HFFc6 (cell line): ENCODE measurements around the gene PKDREJ. TPM values are rescaled to one million over a fixed set of nuclear protein-coding genes. Genes with fewer than 3 reads are reported as not detected.

Experiments
- DNase-seq: peaks from one replicate; pipeline ENCODE4 v3.0.0-alpha.2; 2018
- H3K27ac Mint-ChIP-seq: 2 replicates; pipeline ENCODE4 v1.8.0; 2020; ENCODE audit warnings: mild to moderate bottlenecking, mixed read lengths
- H3K27me3 Mint-ChIP-seq: 2 replicates; pipeline ENCODE4 v1.8.0; 2021; ENCODE audit warnings: mild to moderate bottlenecking, moderate library complexity, mixed read lengths; ENCODE audit not compliant: insufficient read depth
- H3K36me3 Mint-ChIP-seq: 2 replicates; pipeline ENCODE4 v1.8.0; 2021; ENCODE audit warnings: low read depth, mixed read lengths
- H3K4me1 Mint-ChIP-seq: 2 replicates; pipeline ENCODE4 v1.8.0; 2020; ENCODE audit warnings: low read depth, mixed read lengths
- H3K4me3 Mint-ChIP-seq: 2 replicates; pipeline ENCODE4 v1.8.0; 2020; ENCODE audit warnings: mild to moderate bottlenecking, moderate library complexity, mixed read lengths
- H3K9me3 Mint-ChIP-seq: 2 replicates; pipeline ENCODE4 v1.8.0; 2020; ENCODE audit warnings: mild to moderate bottlenecking, mixed read lengths
- CTCF ChIP-seq: fragments of 200-600 bp; sonication (generic); IDR thresholded peaks from 2 replicates; pipeline ENCODE4 v1.5.0; 2021; ENCODE audit warnings: antibody characterized with exemption, mild to moderate bottlenecking
- total RNA-seq, 6 experiments: library from RNA; stranded (reverse); fragmentation: NEBNext Ultra II Directional; extraction: Animal tissue kit (Norgen Biotek cat#: 25700); gene quantifications; 2 replicates in 1 of 6; 3 replicates in 5 of 6; pipeline ENCODE4 v1.2.3, GENCODE V29; 2021

The PKDREJ gene
- total RNA-seq, 6 experiments from 2014 or later = not detected

- Mint-ChIP-seq H3K9me3 (no peaks in the 10 kb centered on the region), H3K4me3 (no peak overlapping the region), H3K27ac (no peak overlapping the region), H3K4me1 (no peaks in the 10 kb centered on the region), H3K36me3 (peaks cover 39% of the 10 kb centered on the region), H3K27me3 (peaks cover 2% of the 10 kb centered on the region)
- TF ChIP-seq CTCF = no peak
- DNase-seq = no peak
Observed at GRCh38 chr22:46280999-46281623, 18.0 kb upstream of the PKDREJ start.

- Mint-ChIP-seq H3K27ac (no peak overlapping the region), H3K27me3 (peaks cover 2% of the 10 kb centered on the region), H3K4me3 (no peak overlapping the region), H3K4me1 (no peaks in the 10 kb centered on the region), H3K9me3 (no peaks in the 10 kb centered on the region), H3K36me3 (peaks cover 39% of the 10 kb centered on the region)
- TF ChIP-seq CTCF = no peak
- no peak for DNase-seq
Observed at GRCh38 chr22:46280063-46280817, 17.1 kb upstream of the PKDREJ start.

GRCh38 chr22:46278656-46279645, 15.8 kb upstream of the PKDREJ start:
- H3K4me1 Mint-ChIP-seq = no peaks in the 10 kb centered on the region
- no peak for DNase-seq
- peaks cover 2% of the 10 kb centered on the region for H3K27me3 Mint-ChIP-seq
- no peak overlapping the region for H3K4me3 Mint-ChIP-seq
- peaks cover 33% of the 10 kb centered on the region for H3K36me3 Mint-ChIP-seq
- H3K9me3 Mint-ChIP-seq = no peaks in the 10 kb centered on the region
- no peak for TF ChIP-seq CTCF
- H3K27ac Mint-ChIP-seq = no peak overlapping the region

- H3K27me3 Mint-ChIP-seq = peaks cover 2% of the 10 kb centered on the region
- H3K4me3 Mint-ChIP-seq = no peak overlapping the region
- no peaks in the 10 kb centered on the region for H3K4me1 Mint-ChIP-seq
- TF ChIP-seq CTCF = no peak
- H3K27ac Mint-ChIP-seq = no peak overlapping the region
- no peak for DNase-seq
- no peaks in the 10 kb centered on the region for H3K9me3 Mint-ChIP-seq
- peaks cover 24% of the 10 kb centered on the region for H3K36me3 Mint-ChIP-seq
Observed at GRCh38 chr22:46276563-46276962, 13.4 kb upstream of the PKDREJ start.

- DNase-seq = no peak
- H3K4me1 Mint-ChIP-seq = no peaks in the 10 kb centered on the region
- no peak for TF ChIP-seq CTCF
- peaks cover 2% of the 10 kb centered on the region for H3K27me3 Mint-ChIP-seq
- no peaks in the 10 kb centered on the region for H3K9me3 Mint-ChIP-seq
- H3K27ac Mint-ChIP-seq = no peak overlapping the region; the same call in 1 of the 2 replicates
- H3K4me3 Mint-ChIP-seq = no peak overlapping the region
- H3K36me3 Mint-ChIP-seq = peaks cover 23% of the 10 kb centered on the region
Observed at GRCh38 chr22:46275455-46276122, 12.4 kb upstream of the PKDREJ start.
